ENCODE data around the gene CRYL1. TPM values are rescaled to one million over a fixed set of nuclear protein-coding genes. Genes with fewer than 3 reads are reported as not detected.

The CRYL1 gene, protein sequence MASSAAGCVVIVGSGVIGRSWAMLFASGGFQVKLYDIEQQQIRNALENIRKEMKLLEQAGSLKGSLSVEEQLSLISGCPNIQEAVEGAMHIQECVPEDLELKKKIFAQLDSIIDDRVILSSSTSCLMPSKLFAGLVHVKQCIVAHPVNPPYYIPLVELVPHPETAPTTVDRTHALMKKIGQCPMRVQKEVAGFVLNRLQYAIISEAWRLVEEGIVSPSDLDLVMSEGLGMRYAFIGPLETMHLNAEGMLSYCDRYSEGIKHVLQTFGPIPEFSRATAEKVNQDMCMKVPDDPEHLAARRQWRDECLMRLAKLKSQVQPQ
- 4.3 and 22.9 TPM in 2 replicates for total RNA-seq (2014; rRNA removed; shearing (Covaris generic); ENCODE audit: low replicate concordance)

DNA sequence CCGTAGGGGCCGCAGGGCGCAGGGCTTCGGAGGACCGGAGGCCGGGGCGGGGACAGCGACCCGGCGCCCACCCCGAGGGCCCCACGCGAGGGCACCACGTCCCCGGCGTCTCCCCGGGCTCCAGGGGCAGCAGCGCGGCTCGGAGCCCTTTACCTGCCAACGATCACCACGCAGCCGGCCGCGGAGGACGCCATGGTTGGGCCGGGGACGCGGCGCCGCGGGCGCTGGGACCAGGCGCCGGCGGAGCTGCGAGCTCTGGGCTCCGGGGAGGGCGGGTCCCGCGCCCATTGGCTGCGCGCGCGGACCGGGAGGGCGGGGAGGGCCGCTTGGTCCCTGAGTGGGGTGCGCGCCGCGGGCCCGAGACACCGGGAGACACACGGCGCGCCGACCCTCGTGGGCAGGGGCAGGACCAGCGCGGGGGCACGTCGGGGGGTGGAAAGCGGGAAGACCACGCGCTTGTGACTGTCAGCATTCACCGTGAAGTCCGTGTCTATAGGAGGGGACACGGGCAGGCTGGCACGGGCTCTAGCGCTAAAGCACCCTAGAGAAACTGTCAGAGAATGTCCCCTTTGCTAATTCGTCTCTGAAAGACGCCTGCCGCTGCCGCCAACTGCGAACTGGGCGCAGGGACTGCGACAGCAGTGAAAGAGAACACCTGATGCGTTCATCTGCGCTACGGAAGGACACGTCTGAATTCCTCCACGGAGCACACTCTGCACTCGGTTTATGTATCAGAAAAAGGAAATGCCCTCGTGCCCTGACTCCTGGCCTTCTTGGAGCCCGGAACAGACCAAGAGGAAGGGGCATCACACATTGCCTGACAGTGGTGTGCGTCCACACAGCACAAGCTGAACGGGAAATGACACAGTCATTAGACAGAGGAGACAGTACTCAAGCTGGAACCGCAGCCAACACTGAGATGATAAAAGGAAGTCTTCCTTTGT lies at the start of gene CRYL1:
TSS of gene CRYL1 (minus strand) at position 257 of the 944 bp plus-strand sequence. CDS start at position 194, 63 bp downstream.
- Histone ChIP-seq H3K36me3 (no peaks in the 10 kb centered on the region), H3K27me3 (no peaks in the 10 kb centered on the region), H3K9me3 (no peaks in the 10 kb centered on the region), H3K4me3 (peak within 1 kb of the TSS; percentile 57)
- DNase-seq, result peak; percentile 73

DNA sequence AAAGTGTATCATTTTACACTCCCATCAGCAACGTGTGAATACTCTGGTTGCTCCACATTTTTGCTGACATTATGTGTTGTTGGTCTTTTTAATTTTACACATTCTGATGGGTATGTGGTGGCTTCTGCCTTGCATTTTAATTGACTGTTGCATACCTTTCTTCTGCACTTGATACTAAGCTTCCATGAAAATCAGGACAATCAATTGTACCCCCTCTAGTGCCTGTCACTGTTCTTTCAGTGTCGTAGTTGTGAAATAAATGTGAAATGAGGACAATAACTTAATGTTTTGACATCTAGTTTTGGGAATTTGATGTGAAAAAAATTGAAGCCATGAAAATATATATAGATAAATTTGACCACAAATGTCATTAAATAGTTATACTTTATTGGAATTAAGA lies 48.0 kb upstream of the CRYL1 start:
- Histone ChIP-seq H3K27me3 (no peaks in the 10 kb centered on the region), H3K4me3 (no peak overlapping the region), H3K9me3 (peaks cover 5% of the 10 kb centered on the region; the same call in 1 of the 2 replicates), H3K36me3 (peaks cover 6% of the 10 kb centered on the region)
- DNase-seq, result no peak

DNA sequence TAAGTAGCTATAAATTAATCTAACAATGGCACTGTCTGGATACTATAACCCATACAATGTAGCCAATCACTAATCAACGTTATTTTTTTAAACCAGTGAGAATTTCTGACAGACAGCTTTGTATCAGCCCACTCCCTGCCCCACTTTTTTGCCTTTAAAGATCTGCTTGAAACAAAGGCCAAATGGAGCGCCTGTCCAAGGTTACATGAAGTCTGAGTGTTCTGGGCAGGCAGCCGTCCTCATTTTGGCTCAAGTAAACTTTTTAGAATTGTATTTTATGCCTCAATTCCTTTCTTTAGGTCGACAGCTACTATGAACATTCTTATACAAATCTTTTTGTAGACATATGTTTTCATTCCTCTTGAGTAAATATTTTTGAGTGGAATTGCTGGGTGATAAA lies 47.5 kb upstream of the CRYL1 start:
- Histone ChIP-seq H3K27me3 (no peaks in the 10 kb centered on the region), H3K9me3 (peaks cover 5% of the 10 kb centered on the region; the same call in 1 of the 2 replicates), H3K36me3 (peaks cover 6% of the 10 kb centered on the region; the same call in 1 of the 2 replicates), H3K4me3 (no peak overlapping the region)
- DNase-seq, result no peak

DNA sequence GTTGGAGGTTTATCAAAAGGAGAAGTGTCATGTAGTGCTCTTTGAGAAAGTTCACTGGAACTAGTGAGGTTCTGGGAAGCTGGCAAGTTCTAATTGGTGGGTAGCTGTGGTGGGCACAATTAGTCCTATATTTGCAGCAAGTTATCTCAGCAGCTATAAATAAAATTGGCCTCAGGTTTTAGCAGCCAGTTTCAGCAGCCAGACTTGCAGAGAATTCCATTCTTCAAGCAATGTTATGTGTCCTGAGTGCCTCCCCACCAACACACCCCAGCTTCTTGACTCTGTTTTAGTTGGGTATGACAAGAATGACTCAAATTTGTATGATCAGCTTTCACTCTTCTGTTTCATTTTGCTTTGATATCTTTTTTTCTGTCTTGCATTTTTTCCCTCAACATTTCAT lies 46.0 kb upstream of the CRYL1 start:
- H3K4me3 ChIP-seq, result no peak overlapping the region
- peaks cover 2% of the 10 kb centered on the region; the same call in 1 of the 2 replicates for H3K9me3 ChIP-seq
- H3K27me3 ChIP-seq, result no peaks in the 10 kb centered on the region
- H3K36me3 ChIP-seq, result peaks cover 6% of the 10 kb centered on the region; the same call in 1 of the 2 replicates
- no peak for DNase-seq

DNA sequence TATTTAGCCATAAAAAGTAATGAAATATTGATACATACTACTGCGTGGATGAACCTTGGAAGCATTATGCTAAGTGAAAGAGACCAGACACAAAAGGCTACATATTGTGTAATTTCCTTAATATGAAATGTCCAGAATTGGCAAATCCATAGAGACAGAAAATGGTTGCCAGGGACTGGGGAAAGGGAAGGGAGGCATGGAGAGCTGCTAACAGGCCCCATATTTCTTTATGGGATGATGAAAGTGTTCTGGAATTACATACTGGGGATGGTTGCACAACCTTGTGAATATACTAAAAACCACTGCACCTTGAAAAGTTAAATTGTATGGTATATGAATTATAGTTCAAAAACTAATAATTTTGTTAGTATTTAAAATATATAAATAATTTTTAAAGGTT lies 44.9 kb upstream of the CRYL1 start:
- Histone ChIP-seq H3K36me3 (peaks cover 4% of the 10 kb centered on the region; the same call in 1 of the 2 replicates), H3K27me3 (no peaks in the 10 kb centered on the region), H3K9me3 (peaks cover 3% of the 10 kb centered on the region; the same call in 1 of the 2 replicates), H3K4me3 (no peak overlapping the region)
- no peak for DNase-seq

DNA sequence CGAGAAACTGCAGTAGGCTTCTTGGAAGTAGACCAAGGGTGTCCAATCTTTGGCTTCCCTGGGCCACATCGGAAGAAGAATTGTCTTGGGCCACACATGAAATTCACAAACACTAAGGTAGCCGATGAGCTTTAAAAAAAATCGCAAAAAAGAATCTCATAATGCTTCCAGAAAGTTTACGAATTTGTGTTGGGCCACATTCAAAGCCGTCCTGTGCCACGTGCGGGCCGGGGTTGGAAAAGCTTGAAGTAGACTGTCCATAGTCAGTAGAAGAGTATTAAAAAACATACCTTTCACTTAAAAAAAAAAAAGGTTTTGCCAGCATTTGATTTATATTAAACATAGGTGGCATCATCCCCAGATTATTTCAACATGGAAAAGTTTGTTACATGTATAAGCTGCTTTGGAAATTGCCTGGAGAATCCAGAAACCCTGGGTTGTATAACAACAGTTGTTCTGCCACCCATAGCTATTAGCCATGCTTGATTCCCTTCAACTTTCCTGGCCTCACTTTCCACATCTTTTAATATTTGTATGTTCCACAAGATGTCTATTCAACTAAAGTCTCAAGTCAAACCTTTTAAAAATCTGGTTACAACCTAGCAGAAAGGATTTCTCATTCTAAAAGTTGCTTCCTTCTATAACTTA lies 42.3 kb upstream of the CRYL1 start:
- DNase-seq, result no peak
- peaks cover 4% of the 10 kb centered on the region; the same call in 1 of the 2 replicates for H3K9me3 ChIP-seq
- H3K4me3 ChIP-seq, result peak overlapping the region; percentile 94
- no peaks in the 10 kb centered on the region for H3K36me3 ChIP-seq
- no peaks in the 10 kb centered on the region for H3K27me3 ChIP-seq

DNA sequence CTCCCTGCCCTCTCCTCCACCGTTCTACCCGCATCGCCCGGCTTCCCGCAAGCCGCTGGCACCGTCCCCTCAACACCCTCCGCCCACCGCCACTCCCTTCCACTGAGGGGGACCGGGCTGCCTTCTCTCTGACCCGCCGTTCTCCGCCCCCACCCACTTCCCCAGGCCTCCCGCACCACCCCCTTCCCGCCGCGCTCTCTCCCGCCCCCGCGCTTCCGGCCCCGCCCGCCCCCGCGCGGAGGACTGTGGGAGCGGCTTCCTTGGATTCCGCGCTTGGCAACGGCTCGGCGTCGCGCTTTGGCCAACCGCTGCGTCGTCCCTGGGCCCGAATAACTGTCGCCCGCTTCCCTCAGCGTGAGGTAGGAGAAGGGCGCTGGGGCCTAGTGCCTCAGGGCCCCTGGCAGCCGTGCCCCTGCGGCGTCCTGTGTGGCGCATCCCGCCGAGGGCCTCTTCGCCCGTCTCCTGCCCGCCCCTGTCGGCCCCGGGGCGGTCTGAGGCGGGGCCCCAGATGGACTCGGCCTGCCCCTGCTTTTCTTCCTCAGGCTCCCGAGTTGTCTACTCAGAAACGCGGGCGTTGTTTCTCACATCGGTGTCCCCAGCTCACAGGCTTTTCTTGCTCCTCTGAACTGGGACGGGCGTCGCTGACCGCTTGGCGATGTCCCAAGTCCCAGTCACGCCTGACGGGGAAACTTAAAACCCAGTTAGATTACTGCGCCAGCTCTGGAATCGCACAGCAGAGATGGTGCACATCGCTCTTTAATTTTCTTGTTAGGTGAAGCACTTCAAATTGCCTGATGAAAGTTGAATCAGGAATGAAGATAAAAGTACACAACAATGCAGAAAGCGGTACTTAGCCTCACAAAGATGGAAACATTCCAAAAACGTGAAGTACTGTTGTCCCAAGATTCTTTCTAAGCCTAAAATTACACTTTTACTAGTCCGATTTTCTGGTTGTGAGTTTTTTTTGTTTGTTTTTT lies 41.5 kb upstream of the CRYL1 start, which contains the start of gene IFT88:
TSS of gene IFT88 (plus strand) at position 260 of the 977 bp plus-strand sequence. CDS start 7,229 bp downstream, outside the sequence.
- DNase-seq, result peak; percentile 91

DNA sequence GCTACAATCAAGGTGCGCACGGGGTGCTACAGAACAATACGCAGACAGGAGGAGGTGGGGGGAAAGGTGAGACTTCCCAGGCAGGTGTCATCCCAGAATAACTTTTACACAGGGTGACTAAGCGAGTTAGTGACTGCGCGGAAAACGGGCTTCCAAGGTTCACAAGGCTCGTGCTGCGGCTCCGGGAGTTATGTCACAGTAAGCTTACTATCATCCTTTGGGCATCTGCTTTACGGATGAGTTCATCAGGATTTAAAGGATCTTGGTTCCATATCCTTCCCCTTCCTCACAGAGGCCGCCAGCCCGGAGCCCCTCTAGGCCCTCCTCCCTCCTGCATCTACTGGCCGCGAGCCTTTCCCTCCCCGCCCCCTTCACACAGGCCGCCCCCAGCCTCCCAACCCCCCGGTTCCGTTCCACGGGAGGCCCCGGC lies 40.8 kb upstream of the CRYL1 start:
- Histone ChIP-seq H3K36me3 (no peaks in the 10 kb centered on the region), H3K9me3 (peaks cover 4% of the 10 kb centered on the region; the same call in 1 of the 2 replicates), H3K4me3 (peak overlapping the region; percentile 94), H3K27me3 (no peaks in the 10 kb centered on the region)
- DNase-seq, result no peak

More for the DNA sequence above, 41.5 kb upstream of the CRYL1 start, which contains the start of gene IFT88:
- Histone ChIP-seq H3K27me3 (no peaks in the 10 kb centered on the region), H3K4me3 (peak within 1 kb of the TSS; percentile 94), H3K36me3 (no peaks in the 10 kb centered on the region), H3K9me3 (peaks cover 4% of the 10 kb centered on the region; the same call in 1 of the 2 replicates)

DNA sequence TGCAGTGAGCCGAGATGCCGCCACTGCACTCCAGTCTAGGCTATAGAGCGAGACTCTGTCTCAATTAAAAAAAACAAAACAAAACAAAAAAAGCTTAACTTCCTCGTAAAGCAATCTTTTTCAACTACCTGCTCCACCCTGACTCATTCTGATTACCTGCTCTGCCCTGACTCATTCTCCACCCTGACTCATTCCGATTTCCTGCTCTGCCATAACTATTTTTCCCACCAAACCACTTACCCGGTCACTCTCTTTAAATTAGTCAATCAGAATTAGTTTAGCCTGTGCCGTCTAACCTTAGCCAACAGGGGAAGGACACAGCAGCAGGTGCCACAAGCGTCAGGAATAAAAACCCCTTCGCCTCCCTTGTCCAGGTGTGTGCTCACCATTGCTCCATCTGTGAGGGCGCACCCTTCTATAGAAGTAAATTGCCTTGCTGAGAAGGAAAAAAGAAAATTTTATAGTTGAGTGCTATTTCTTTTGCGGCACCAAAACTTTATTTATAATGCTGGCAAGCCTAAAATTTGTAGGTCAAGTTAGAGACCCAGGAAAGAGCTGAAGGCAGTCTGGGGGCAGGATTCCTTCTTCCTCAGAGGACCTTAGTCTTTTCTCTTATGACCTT lies 39.6 kb upstream of the CRYL1 start:
- Histone ChIP-seq H3K4me3 (no peak overlapping the region), H3K36me3 (no peaks in the 10 kb centered on the region), H3K9me3 (peaks cover 4% of the 10 kb centered on the region; the same call in 1 of the 2 replicates), H3K27me3 (no peaks in the 10 kb centered on the region)
- no peak for DNase-seq

DNA sequence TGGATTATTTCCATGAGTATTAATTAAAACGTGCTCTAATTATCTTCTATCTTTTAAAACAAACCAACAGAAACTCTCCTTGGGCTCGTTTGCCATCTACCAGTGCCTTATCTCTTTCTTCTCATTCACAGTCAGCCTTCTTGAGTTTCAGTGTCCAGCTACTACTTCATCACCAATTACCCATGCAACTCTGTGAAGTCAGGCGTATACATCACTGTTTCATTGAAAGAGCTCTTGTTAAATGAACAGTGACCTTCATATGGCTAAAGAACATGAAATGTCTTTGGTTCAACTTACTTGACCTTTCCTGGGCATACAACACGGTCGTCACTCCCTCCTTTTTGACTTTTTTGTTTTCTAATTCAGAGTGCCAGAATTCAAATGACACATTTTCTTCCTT lies 36.1 kb upstream of the CRYL1 start:
- no peak for DNase-seq
- Histone ChIP-seq H3K27me3 (no peaks in the 10 kb centered on the region), H3K4me3 (no peak overlapping the region), H3K9me3 (peaks cover 4% of the 10 kb centered on the region; the same call in 1 of the 2 replicates), H3K36me3 (no peaks in the 10 kb centered on the region)

DNA sequence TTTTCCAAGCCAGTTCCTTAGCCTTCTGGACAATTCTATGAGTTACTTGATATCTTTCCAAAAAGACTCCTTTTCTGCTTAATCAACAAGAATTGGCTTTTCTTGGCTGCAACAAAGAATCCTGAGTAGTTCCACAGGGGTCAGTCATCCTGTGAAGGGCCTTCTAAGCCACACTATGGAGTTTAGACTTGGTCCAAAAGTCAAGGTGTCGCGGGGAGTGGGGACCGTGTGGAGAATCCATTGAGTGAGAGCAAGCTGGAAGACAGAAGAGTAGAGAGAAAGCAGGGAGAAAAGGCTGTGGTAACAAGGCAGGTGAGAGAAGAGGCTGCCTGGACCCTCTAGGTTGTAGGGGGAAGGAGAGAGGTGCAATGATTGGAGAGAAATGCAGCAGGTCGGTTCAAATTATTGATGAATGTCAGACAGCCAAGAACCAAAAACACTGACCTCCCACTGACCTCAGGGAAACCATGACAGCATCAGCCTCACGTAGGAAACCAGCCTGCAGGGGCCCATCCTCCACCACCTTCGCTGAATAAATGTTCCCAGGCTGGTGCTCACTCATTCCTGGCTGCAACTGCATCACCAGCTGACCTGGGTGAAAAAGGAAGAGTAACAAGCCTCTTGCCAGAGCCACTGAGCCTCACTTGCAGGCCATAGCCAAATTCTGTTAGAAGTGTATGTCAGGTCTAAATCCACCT lies 34.2 kb upstream of the CRYL1 start:
- Histone ChIP-seq H3K27me3 (no peaks in the 10 kb centered on the region), H3K4me3 (no peak overlapping the region), H3K9me3 (no peaks in the 10 kb centered on the region), H3K36me3 (no peaks in the 10 kb centered on the region)
- DNase-seq, result no peak

DNA sequence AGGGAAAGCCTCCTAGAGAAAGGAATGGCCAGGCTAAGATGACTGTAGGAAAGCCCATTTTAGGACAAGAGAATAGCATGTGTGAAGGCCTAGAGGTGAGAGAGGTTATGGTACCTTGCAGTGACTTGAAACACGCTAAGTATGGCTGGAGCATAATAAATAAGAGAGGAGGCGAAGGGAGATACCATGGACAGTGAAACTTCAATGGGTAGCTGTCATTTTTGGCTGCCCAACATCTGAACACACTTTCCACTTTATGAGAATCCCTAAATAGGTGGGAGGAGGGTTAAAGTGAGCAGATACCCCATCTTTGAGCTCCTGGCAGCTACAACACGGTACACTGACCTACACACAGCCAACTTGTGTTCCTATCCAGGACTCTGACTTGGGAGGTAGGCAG lies 33.3 kb upstream of the CRYL1 start:
- Histone ChIP-seq H3K4me3 (no peak overlapping the region), H3K36me3 (no peaks in the 10 kb centered on the region), H3K27me3 (no peaks in the 10 kb centered on the region), H3K9me3 (no peaks in the 10 kb centered on the region)
- no peak for DNase-seq

DNA sequence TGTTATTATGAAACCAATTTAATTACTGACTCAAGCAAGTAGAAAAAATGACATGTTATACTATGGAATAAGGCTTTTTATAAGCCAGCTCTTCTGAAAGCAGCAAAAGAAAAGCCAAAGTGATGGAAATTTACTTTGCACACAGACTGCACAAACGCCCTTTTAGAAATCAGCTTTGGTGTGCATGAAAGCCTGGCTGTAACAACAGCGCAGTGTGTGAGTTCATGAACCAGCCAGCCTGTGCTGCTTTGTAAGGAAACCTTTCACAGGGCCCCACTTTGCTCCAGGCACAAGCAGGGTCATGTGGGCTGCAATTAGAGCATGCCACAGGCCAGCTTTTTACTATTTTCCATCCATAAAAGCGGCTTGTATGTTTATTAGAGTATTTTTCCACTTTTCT lies 27.7 kb upstream of the CRYL1 start:
- H3K4me3 ChIP-seq, result no peak overlapping the region
- no peaks in the 10 kb centered on the region for H3K36me3 ChIP-seq
- no peaks in the 10 kb centered on the region for H3K27me3 ChIP-seq
- no peak for DNase-seq
- H3K9me3 ChIP-seq, result no peaks in the 10 kb centered on the region

DNA sequence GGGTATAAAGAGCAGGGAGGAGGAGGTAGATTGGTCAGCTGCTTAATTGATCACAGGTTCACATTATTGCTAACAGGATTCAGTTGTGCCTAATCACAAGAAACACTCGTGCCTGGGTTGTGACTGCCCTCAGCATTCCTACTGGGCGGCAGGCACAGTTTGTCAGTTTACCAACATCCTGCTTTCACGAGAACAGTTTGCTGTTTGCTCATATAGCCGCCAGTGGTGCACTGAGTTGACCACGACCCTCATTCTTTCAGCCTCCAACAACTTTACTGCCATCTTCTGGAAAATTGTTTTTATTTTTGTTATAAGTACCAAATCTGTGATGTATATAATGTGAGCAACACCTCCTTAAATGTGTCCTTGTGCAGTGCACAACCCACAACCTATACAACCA lies 25.1 kb upstream of the CRYL1 start:
- Histone ChIP-seq H3K27me3 (no peaks in the 10 kb centered on the region), H3K9me3 (no peaks in the 10 kb centered on the region), H3K4me3 (no peak overlapping the region), H3K36me3 (no peaks in the 10 kb centered on the region)
- DNase-seq, result no peak
